Activated CD4-positive, alpha-beta T cell treated with anti-CD3 and anti-CD28 coated beads for 24 hours (primary cell): Measurements from ENCODE around the gene GH1.
A peak's percentile ranks its signal among the peaks of the same experiment; 100 is the strongest.
"Not testable (repeated sequence)": the region's sequence is repeated elsewhere in the genome, so short reads cannot be mapped to it uniquely, and the experiment has no call there.

Experiments
- DNase-seq, 2 donors: peaks; one replicate each; pipeline ENCODE4 v3.0.0-alpha.2; 2020; ENCODE audit warnings: low read depth in 2 of 2

The GH1 gene

GRCh38 chr17:63926164-63926563 is 7.5 kb upstream of the GH1 start:
- no peak for DNase-seq

GRCh38 chr17:63925615-63926014 is 7.0 kb upstream of the GH1 start:
- DNase-seq = no peak

- DNase-seq = not testable (repeated sequence)
These were observed 3.8 kb upstream of the GH1 start for GRCh38 chr17:63922402-63922801.

GRCh38 chr17:63920779-63921178 is 2.1 kb upstream of the GH1 start:
- not testable (repeated sequence) for DNase-seq

GRCh38 chr17:63920050-63920449 is 1.4 kb upstream of the GH1 start:
- not testable (repeated sequence) for DNase-seq

GRCh38 chr17:63919311-63919723 is 678 bp upstream of the GH1 start:
- peak; percentile 56 to 63 for DNase-seq

GRCh38 chr17:63918305-63918704 is 334 bp downstream of the GH1 start:
- no peak for DNase-seq

- DNase-seq = no peak
These were observed 993 bp downstream of the GH1 start for GRCh38 chr17:63917646-63918045.

- DNase-seq = not testable (repeated sequence)
These were observed 1.4 kb downstream of the GH1 start for GRCh38 chr17:63917206-63917605.

- DNase-seq = no peak
These were observed 2.0 kb downstream of the GH1 start for GRCh38 chr17:63916566-63917185.

GRCh38 chr17:63915753-63916152 is 2.9 kb downstream of the GH1 start:
- not testable (repeated sequence) for DNase-seq

- no peak for DNase-seq
These were observed 4.2 kb downstream of the GH1 start for GRCh38 chr17:63914471-63914870.

GRCh38 chr17:63911657-63912100 is 7.0 kb downstream of the GH1 start:
- DNase-seq = peak; percentile 49 to 57

- DNase-seq = no peak
These were observed 7.5 kb downstream of the GH1 start, which contains the start of gene CSHL1 for GRCh38 chr17:63911041-63911635. TSS of gene CSHL1 (minus strand) at chr17:63911258. CDS start at chr17:63911196, 62 bp downstream.

- DNase-seq = no peak
These were observed 8.5 kb downstream of the GH1 start for GRCh38 chr17:63910096-63910495.

- DNase-seq = not testable (repeated sequence)
These were observed 9.1 kb downstream of the GH1 start for GRCh38 chr17:63909586-63909985.

GRCh38 chr17:63907161-63907778 is 11.4 kb downstream of the GH1 start:
- DNase-seq = not testable (repeated sequence)

GRCh38 chr17:63904796-63905195 is 13.8 kb downstream of the GH1 start:
- DNase-seq = not testable (repeated sequence)

- DNase-seq = peak in 1 of 2 donors; percentile 29
These were observed 14.8 kb downstream of the GH1 start for GRCh38 chr17:63903787-63904201.

- not testable (repeated sequence) for DNase-seq
These were observed 16.7 kb downstream of the GH1 start for GRCh38 chr17:63901971-63902370.

GRCh38 chr17:63898899-63899798 is 19.5 kb downstream of the GH1 start:
- DNase-seq = not testable (repeated sequence)
